Neural cell (in vitro differentiated cells): Measurements from ENCODE around the gene UBE2Q1. TPM values are rescaled to one million over a fixed set of nuclear protein-coding genes. Genes with fewer than 3 reads are reported as not detected.

Experiments
- H2AFZ ChIP-seq: fragments of 200-600, 300-800 bp; sonication (generic), shearing (Covaris generic); 2 replicates; pipeline ENCODE4 v1.6.0; 2014; ENCODE audit warnings: low read depth, mild to moderate bottlenecking, antibody characterized with exemption, low read length, moderate library complexity
- H3F3A ChIP-seq: fragments of 200-600 bp; shearing (Covaris generic); 2 replicates; pipeline ENCODE4 v1.6.1; 2016; ENCODE audit warnings: mild to moderate bottlenecking, moderate library complexity, mixed read lengths, antibody characterized with exemption, low read length; ENCODE audit not compliant: insufficient read depth, poor library complexity, severe bottlenecking
- H3K27ac ChIP-seq: fragments of 200-600, 300-800 bp; sonication (generic), shearing (Covaris generic); 2 replicates; pipeline ENCODE4 v1.5.1; 2014; ENCODE audit warnings: mild to moderate bottlenecking, low read length, moderate library complexity
- H3K27me3 ChIP-seq: fragments of 300-800, 200-600 bp; sonication (generic), shearing (Covaris generic); 2 replicates; pipeline ENCODE4 v1.6.0; 2014; ENCODE audit warnings: mild to moderate bottlenecking, low read depth, low read length, moderate library complexity; ENCODE audit not compliant: insufficient read depth
- H3K36me3 ChIP-seq: fragments of 300-800, 200-600 bp; sonication (generic), shearing (Covaris generic); 2 replicates; pipeline ENCODE4 v1.5.1; 2014; ENCODE audit warnings: mild to moderate bottlenecking, antibody characterized with exemption, low read length, moderate library complexity; ENCODE audit not compliant: insufficient read depth
- H3K4me2 ChIP-seq: fragments of 300-800, 200-600 bp; sonication (generic), shearing (Covaris generic); 2 replicates; pipeline ENCODE4 v1.6.0; 2014; ENCODE audit warnings: mild to moderate bottlenecking, low read length
- H3K4me3 ChIP-seq: fragments of 300-800, 200-600 bp; sonication (generic), shearing (Covaris generic); 2 replicates; pipeline ENCODE4 v1.5.1; 2014; ENCODE audit warnings: mild to moderate bottlenecking, low read length, moderate library complexity
- H3K79me2 ChIP-seq: fragments of 200-600 bp; shearing (Covaris generic); replicated peaks from 2 replicates; pipeline ENCODE4 v1.6.0; 2014; ENCODE audit warnings: mild to moderate bottlenecking, low read length, moderate library complexity; ENCODE audit not compliant: insufficient read depth
- H3K9ac ChIP-seq: fragments of 300-800, 200-600 bp; sonication (generic), shearing (Covaris generic); 2 replicates; pipeline ENCODE4 v1.6.1; 2016; ENCODE audit warnings: mild to moderate bottlenecking, low read length, mixed read lengths
- H3K9me2 ChIP-seq: fragments of 200-600 bp; shearing (Covaris generic); 2 replicates; pipeline ENCODE4 v1.6.1; 2016; ENCODE audit warnings: mild to moderate bottlenecking, low read length, mixed read lengths; ENCODE audit not compliant: insufficient read depth
- H3K9me3 ChIP-seq: fragments of 200-600, 300-800 bp; sonication (generic), shearing (Covaris generic); 2 replicates; pipeline ENCODE4 v1.6.1; 2016; ENCODE audit warnings: mild to moderate bottlenecking, mixed run types, low read length, moderate library complexity, mixed read lengths
- H4K20me1 ChIP-seq: fragments of 200-600 bp; shearing (Covaris generic); 2 replicates; pipeline ENCODE4 v1.6.1; 2016; ENCODE audit warnings: mild to moderate bottlenecking, mixed run types; ENCODE audit not compliant: insufficient read depth
- CTCF ChIP-seq: fragments of 450-650 bp; IDR thresholded peaks from 2 replicates; pipeline ENCODE4 v1.5.1; 2014; ENCODE audit warnings: antibody characterized with exemption, mild to moderate bottlenecking, moderate library complexity; ENCODE audit not compliant: poor library complexity, severe bottlenecking
- EP300 ChIP-seq: fragments of 450-650 bp; conservative IDR thresholded peaks from 2 replicates; pipeline ENCODE4 v1.6.1; 2014; ENCODE audit warnings: antibody characterized with exemption, mild to moderate bottlenecking, moderate library complexity; ENCODE audit not compliant: poor library complexity, severe bottlenecking
- EZH2 ChIP-seq: fragments of 200-600, 300-800 bp; shearing (Covaris generic), sonication (generic); IDR thresholded peaks from 2 replicates; pipeline ENCODE4 v1.6.1; 2014; ENCODE audit warnings: antibody characterized with exemption, low read length, borderline replicate concordance, mild to moderate bottlenecking; ENCODE audit not compliant: insufficient read depth, poor library complexity, severe bottlenecking
- MXI1 ChIP-seq: fragments of 450-650 bp; conservative IDR thresholded peaks from 2 replicates; pipeline ENCODE4 v1.6.1; 2014; ENCODE audit warnings: antibody characterized with exemption, mild to moderate bottlenecking; ENCODE audit not compliant: poor library complexity, severe bottlenecking
- POLR2AphosphoS5 ChIP-seq: IDR thresholded peaks from 2 replicates; pipeline ENCODE4 v1.6.1; 2012
- RAD21 ChIP-seq: fragments of 450-650 bp; conservative IDR thresholded peaks from 2 replicates; pipeline ENCODE4 v1.6.1; 2014; ENCODE audit warnings: antibody characterized with exemption, mild to moderate bottlenecking, moderate library complexity
- REST ChIP-seq: IDR thresholded peaks from 2 replicates; pipeline ENCODE4 v1.6.1; 2012; ENCODE audit warnings: borderline replicate concordance
- SMC3 ChIP-seq: fragments of 450-650 bp; conservative IDR thresholded peaks from 2 replicates; pipeline ENCODE4 v1.6.1; 2014; ENCODE audit warnings: antibody characterized with exemption, mild to moderate bottlenecking, moderate library complexity; ENCODE audit not compliant: poor library complexity
- TAF1 ChIP-seq: IDR thresholded peaks from 2 replicates; pipeline ENCODE4 v1.6.1; 2012; ENCODE audit warnings: low read depth
- polyA plus RNA-seq: library from polyadenylated mRNA; depleted of rRNA; stranded (reverse); fragments of >200 nt; gene quantifications from 2 replicates; pipeline ENCODE4 v1.2.3, GENCODE V29; 2014

The UBE2Q1 gene
- polyA plus RNA-seq, 1 donor from 2014 or later = 103 TPM

- Histone ChIP-seq H3K4me2 (no peak overlapping the region), H3F3A (no peaks in the 10 kb centered on the region), H3K36me3 (peaks cover 18% of the 10 kb centered on the region), H3K9ac (no peak overlapping the region), H3K9me2 (no peaks in the 10 kb centered on the region), H3K9me3 (no peaks in the 10 kb centered on the region), H3K27me3 (no peaks in the 10 kb centered on the region), H2AFZ (no peak overlapping the region), H3K27ac (no peak overlapping the region), H4K20me1 (no peaks in the 10 kb centered on the region), H3K4me3 (no peak overlapping the region), H3K79me2 (no peaks in the 10 kb centered on the region)
- no peak for TF ChIP-seq SMC3
- no peak for TF ChIP-seq REST
- no peak for TF ChIP-seq EZH2
- TF ChIP-seq MXI1 = no peak
- TF ChIP-seq RAD21 = no peak
- no peak for TF ChIP-seq EP300
- no peak for TF ChIP-seq CTCF
- TF ChIP-seq TAF1 = no peak
- TF ChIP-seq POLR2AphosphoS5 = no peak
These were observed 28.2 kb upstream of the UBE2Q1 start for GRCh38 chr1:154586641-154587040.

- no peak overlapping the region for H3K27ac ChIP-seq
- TF ChIP-seq EZH2 = no peak
- TF ChIP-seq EP300 = no peak
- TF ChIP-seq POLR2AphosphoS5 = no peak
- no peak overlapping the region for H2AFZ ChIP-seq
- no peaks in the 10 kb centered on the region for H3F3A ChIP-seq
- no peaks in the 10 kb centered on the region for H3K27me3 ChIP-seq
- H3K9me3 ChIP-seq = no peaks in the 10 kb centered on the region
- H3K4me3 ChIP-seq = no peak overlapping the region
- no peak overlapping the region for H3K4me2 ChIP-seq
- no peaks in the 10 kb centered on the region for H3K79me2 ChIP-seq
- no peak overlapping the region for H3K9ac ChIP-seq
- no peaks in the 10 kb centered on the region for H3K9me2 ChIP-seq
- peaks cover 14% of the 10 kb centered on the region for H3K36me3 ChIP-seq
- no peaks in the 10 kb centered on the region for H4K20me1 ChIP-seq
These were observed 27.8 kb upstream of the UBE2Q1 start for GRCh38 chr1:154586231-154586630.
